Measurements from ENCODE around the gene BCAM.

DNA sequence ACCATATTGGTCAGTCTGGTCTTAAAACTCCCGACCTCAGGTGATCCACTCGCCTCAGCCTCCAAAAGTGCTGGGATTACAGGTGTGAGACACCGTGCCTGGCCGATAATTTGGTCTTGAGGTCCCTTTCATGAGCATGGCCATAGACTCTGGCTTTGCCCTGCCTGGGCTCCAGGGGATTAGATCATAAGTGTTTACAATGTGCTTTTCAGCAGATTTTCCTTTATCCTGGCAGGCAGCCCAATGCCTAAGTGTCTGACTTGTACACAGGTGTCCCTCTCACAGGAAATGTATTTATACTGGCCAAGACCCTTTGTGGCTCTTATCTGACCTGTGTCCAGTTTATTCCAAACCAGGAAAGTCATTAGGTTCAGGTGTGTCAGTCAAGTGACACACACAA lies 15.9 kb downstream of the BCAM start:
- TF ChIP-seq, protein P1, sequence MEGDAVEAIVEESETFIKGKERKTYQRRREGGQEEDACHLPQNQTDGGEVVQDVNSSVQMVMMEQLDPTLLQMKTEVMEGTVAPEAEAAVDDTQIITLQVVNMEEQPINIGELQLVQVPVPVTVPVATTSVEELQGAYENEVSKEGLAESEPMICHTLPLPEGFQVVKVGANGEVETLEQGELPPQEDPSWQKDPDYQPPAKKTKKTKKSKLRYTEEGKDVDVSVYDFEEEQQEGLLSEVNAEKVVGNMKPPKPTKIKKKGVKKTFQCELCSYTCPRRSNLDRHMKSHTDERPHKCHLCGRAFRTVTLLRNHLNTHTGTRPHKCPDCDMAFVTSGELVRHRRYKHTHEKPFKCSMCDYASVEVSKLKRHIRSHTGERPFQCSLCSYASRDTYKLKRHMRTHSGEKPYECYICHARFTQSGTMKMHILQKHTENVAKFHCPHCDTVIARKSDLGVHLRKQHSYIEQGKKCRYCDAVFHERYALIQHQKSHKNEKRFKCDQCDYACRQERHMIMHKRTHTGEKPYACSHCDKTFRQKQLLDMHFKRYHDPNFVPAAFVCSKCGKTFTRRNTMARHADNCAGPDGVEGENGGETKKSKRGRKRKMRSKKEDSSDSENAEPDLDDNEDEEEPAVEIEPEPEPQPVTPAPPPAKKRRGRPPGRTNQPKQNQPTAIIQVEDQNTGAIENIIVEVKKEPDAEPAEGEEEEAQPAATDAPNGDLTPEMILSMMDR (conservative IDR thresholded peaks at IDR 0.05 in 1 of 2, IDR thresholded peaks at IDR 0.05 in 1 of 2; ENCODE audit: low read depth in 1 of 2, low read length in 2 of 2) = no peak
- no peak for TF ChIP-seq EZH2 (IDR thresholded peaks at IDR 0.05; ENCODE audit: low read length, missing control alignments)
